HG03095 (cell line): Measurements from ENCODE around the gene MCM9.
A peak's percentile ranks its signal among the peaks of the same experiment; 100 is the strongest.

Experiments used
- ATAC-seq: cut with Tn5 transposase; IDR thresholded peaks from one replicate; pipeline ENCODE4 v1.9.1; 2021; ENCODE audit warnings: moderate library complexity; ENCODE audit not compliant: unreplicated experiment

MCM9 gene

GRCh38 chr6:118933855-118934460 is 1.0 kb downstream of the MCM9 start:
- ATAC-seq = peak; percentile 2

DNA sequence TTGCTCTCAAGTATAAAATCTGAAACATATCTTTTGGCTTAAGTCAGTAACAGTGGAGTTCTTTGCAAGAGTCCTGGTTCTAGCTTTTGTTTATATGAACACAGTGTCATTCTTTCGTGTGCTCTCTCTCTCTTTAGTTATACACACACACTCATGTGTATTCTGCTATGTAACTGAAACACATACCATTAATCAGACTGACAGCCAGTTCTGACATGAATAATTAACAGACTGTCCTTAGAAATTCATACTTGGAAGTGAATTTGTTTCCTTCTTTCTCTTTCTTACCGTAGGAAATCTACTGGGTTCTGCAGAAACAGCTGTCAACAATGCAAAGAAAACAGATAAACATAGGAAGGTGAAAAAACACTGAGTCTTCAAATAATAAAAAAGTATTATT is 2.5 kb downstream of the MCM9 start:
- ATAC-seq = no peak

GRCh38 chr6:118931436-118931835 is 3.5 kb downstream of the MCM9 start:
- ATAC-seq = no peak

GRCh38 chr6:118930680-118931079 is 4.3 kb downstream of the MCM9 start:
- no peak for ATAC-seq

- no peak for ATAC-seq
Observed at GRCh38 chr6:118923035-118923434, 11.9 kb downstream of the MCM9 start.

- ATAC-seq = no peak
Observed at GRCh38 chr6:118921084-118921483, 13.9 kb downstream of the MCM9 start.

DNA sequence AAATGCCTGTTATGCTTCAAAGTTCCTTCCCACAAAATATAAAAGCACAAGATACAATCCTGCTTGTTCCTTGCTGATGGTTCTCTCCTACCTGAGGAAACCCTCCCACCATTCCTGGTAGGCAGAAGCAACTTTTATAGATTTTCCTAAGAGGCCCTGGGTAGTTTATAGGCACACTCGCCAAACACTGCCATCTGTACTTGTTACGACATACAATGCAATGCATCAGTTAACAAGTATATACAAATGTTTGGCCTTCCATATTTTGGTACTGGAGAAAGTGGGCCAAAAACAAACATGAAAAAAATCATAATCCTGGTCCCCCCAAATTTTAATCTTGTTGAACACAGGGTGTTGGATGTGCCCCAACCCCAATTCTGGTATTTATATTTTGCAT is 16.6 kb downstream of the MCM9 start:
- no peak for ATAC-seq

DNA sequence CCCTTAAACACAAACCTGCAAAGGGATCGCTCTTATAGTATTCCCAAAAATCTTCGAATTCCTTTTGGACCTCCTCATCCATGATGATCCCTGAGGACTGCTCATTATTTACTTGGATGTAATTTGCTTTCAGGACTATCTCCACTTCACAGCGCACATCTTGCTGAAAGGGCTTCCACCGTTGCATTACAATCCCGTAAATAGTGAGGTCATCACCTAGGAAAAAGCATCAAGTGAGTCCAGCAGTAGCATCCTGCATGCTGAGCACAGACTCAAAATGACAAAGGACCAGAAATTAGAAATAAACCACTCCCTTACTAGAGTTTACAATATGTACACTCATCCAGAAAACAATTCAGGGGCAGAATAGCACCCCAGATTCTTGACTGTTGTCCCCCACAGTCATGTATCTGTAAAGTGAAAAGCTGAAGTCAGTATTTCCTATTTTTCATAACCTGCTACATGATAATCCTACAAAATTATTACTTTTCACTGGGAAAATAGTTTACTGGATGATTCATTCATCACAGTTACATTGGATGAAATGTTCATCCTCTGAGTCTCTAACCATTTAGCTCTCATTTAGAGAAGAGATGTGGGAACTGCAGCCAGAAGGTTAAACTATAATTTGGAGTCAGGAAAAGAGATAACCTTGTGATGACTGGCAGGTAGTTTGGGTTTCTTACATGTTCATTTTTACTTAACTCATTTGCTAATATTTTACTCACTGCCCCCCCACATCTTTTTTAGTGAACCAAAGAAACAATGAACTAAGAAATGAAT is 17.2 kb downstream of the MCM9 start:
- ATAC-seq = no peak

- ATAC-seq = no peak
Observed at GRCh38 chr6:118914598-118914997, 20.4 kb downstream of the MCM9 start.

GRCh38 chr6:118913161-118913560 is 21.8 kb downstream of the MCM9 start:
- ATAC-seq = no peak

DNA sequence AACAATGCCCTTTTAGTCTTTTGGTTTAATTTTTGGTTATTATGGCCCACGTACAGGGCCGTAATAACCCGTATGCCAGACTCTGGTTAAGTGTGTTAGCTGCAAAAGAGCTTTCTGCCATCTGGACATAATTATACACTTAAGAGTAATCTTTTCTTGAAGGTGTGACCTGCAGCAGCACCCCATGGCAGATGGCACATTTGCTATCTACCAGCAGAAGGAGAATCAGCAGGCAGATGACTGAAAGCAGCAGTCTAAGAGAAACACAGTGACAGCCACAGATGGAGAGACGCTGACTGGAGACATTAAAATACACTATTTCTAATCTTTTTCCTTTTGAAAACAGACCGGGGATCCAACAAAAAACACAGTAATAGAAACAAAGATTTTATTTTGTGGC is 22.3 kb downstream of the MCM9 start:
- ATAC-seq = no peak

GRCh38 chr6:118908441-118908840 is 26.5 kb downstream of the MCM9 start:
- no peak for ATAC-seq

DNA sequence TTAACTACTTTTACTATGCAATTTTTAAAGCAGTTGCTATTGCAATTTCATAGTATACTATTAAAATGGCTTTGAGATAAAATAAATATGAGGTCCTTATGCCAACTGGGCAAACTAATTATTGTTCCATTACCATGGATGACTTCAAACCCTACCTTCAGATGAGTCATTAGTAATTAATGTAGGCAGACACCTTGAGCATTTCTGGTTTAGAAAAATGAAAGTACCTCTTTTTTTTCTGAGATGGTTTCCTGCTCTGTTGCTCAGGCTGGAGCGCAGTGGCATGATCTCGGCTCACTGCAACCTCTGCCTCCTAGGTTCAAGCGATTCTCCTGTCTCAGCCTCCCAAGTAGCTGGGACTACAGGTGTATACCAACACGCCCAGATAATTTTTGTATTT is 29.1 kb downstream of the MCM9 start:
- ATAC-seq = no peak

- ATAC-seq = no peak
Observed at GRCh38 chr6:118905084-118905483, 29.9 kb downstream of the MCM9 start.

GRCh38 chr6:118903691-118904090 is 31.3 kb downstream of the MCM9 start:
- ATAC-seq = no peak

DNA sequence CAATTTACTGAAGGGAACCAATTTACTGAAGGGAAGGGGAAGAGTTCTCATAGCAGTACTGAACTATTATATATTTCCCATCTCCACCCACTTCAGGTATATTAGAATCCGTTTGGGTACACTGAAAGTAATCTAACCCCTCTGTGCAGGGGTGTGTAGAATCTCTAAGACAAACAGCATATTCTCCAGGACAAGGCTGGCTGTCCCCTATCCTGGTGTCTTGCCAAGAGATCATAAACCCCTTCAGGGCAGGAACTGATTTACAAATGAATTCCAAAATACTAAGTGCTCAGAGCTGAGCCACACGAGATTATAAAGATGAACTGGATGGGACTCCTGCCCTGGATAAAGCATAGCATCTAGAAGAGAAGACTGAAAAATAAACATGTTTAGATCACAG is 31.8 kb downstream of the MCM9 start:
- ATAC-seq = no peak

DNA sequence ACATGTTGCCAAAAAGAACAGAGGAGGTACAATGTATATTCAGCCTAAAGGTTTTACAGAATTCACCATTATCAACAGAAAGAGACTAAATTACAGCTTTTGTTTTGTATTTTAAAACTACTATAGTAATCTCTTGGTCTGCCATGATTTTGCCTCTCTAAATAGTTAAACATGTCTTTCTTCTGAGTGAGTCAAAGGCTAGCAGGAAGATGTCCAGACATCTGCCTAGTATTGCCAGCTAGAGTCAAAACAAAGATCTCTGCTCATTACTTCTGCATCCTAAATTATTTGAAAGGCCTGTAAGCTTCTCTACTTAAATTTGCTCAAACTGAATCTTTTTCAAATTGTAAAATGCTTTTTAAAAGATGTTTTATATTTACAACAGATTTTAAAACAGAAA is 32.2 kb downstream of the MCM9 start:
- ATAC-seq = no peak

DNA sequence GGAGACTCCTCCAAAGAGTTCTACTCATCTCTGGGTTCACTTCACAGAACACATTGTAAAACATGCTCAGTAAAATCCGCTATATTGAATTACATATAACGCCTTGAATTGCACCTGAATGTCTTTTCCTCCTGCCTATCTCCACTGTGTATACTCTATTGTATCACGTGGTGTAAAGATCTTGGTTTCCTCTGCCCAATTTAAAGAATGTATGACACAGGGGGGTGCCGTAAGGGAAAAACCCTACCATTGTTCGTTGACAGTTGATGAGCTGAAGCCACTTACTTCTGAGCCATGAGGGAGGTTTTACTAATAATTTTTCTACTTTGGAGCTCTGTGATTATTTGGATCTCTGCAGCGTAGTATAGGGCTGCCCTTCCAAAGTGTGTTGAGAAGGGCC is 35.0 kb downstream of the MCM9 start:
- no peak for ATAC-seq

DNA sequence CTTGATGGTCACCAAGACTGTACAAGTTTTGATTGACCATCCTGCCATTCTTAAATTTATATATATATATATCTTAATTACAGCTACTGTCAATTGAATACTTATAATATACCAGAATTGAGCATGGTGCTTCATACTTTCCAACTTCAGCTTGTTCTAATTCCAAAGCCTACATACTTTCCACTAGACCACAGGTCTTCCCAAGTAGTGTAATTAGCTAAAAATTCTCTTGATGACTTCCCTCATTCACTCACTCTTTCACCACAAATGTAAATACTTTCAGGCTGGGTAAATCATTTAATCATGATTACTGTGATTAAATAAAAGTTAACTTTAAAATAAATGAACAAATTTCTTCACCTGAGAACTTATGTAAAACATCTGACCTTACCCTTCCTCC is 37.6 kb downstream of the MCM9 start:
- no peak for ATAC-seq

GRCh38 chr6:118896339-118897136 is 38.4 kb downstream of the MCM9 start:
- peak; percentile 16 for ATAC-seq

DNA sequence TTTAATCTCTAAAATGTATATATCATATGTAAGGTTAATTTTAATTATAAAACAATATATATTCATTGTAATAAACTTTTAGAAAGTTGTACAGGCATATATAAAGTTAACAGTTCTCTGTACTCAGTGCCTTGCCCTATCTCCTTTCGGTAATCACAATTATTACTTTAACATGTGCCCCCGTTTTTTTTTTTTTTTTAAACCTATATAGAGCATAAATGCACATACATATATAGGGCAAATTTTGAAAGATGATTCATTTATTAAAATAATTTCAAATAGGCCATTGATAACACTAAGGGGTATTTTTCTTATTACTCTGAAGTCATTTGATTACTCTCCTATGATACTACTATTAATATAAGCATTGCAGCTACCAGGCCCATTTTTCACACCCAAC is 39.1 kb downstream of the MCM9 start:
- ATAC-seq = no peak

DNA sequence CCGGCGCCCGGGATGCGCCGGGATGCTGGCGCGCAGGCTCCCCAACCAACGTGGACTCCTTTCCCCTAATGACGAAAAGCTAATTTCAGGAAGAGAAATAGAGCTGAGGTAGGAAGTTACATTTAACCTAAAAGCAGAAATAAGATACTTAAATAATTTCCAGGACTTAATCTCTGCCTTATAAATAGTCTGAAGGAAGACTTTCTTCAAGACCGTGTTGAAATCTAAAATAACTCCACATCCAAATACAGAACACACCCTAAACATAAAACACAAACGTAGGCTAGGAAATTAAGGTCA is 39.7 kb downstream of the MCM9 start:
- no peak for ATAC-seq
